ENCODE measurements around the gene NOB1. TPM values are rescaled to one million over a fixed set of nuclear protein-coding genes. Genes with fewer than 3 reads are reported as not detected.

Gene NOB1
- total and polyA plus RNA-seq, 2 of the 4 experiments (the other 2 are of a cell fraction): 47.0 to 58.1 TPM

- Histone ChIP-seq H3K79me1 (ENCODE audit: low read depth in 1 of 2, low read length in 2 of 2) (peaks cover 44 to 60% of the 10 kb centered on the region in 2 experiments), H3K27me3 (ENCODE audit: control insufficient read depth, insufficient read depth, low read length) (no peaks in the 10 kb centered on the region), H2AFZ (replicated peaks; ENCODE audit: low read length, poor library complexity) (no peak overlapping the region), H4K8ac (ENCODE audit: low read depth in 2 of 2, low read length in 2 of 2) (no peak overlapping the region), H3K36me3 (ENCODE audit: control insufficient read depth, insufficient read depth, low read length) (no peaks in the 10 kb centered on the region), H2BK20ac (ENCODE audit: low read depth, low read length) (no peak overlapping the region), H2BK120ac (ENCODE audit: low read depth, low read length) (no peak overlapping the region), H2AK9ac (replicated peaks; ENCODE audit: low read depth, low read length, poor library complexity) (no peak overlapping the region), H3K9me3 (ENCODE audit: control insufficient read depth, insufficient read depth, low read length) (0 out of 2 replicates have a peak, but pooled peaks cover 3% of the 10 kb centered on the region), H3K18ac (ENCODE audit: low read depth, low read length) (no peak overlapping the region), H3K4me2 (ENCODE audit: low read depth, low read length) (no peak overlapping the region), H2BK5ac (ENCODE audit: low read depth, low read length, poor library complexity, severe bottlenecking) (no peak overlapping the region), H3K14ac (replicated peaks; ENCODE audit: low read depth, low read length) (no peak overlapping the region), H2AK5ac (ENCODE audit: low read depth, low read length) (no peak overlapping the region), H3K4ac (ENCODE audit: low read depth, low read length) (no peak overlapping the region), H3K27ac (ENCODE audit: insufficient read depth, low read length) (no peak overlapping the region), H2BK15ac (ENCODE audit: low read depth, low read length) (no peak overlapping the region), H3K4me3 (ENCODE audit: insufficient read depth, low read depth, low read length) (no peak overlapping the region), H4K5ac (ENCODE audit: low read depth, low read length) (no peak overlapping the region), H3K9me1 (ENCODE audit: insufficient read depth, low read length) (no peaks in the 10 kb centered on the region; the same call in 1 of the 2 replicates), H4K91ac (ENCODE audit: insufficient read depth, low read depth, low read length) (no peak overlapping the region), H4K20me1 (ENCODE audit: insufficient read depth, low read length) (peaks cover 6% of the 10 kb centered on the region; the same call in 1 of the 2 replicates), H3K9ac (ENCODE audit: low read depth, low read length) (no peak overlapping the region), H3K23ac (ENCODE audit: low read depth, low read length) (no peak overlapping the region), H3K56ac (ENCODE audit: extremely low read depth, insufficient read depth, low read length) (no peak overlapping the region), H3K4me1 (ENCODE audit: control insufficient read depth, insufficient read depth, low read length) (peaks cover 2% of the 10 kb centered on the region; the same call in 1 of the 2 replicates)
- TF ChIP-seq RCOR1 (IDR thresholded peaks at IDR 0.05; ENCODE audit: insufficient replicate concordance, low read length): no peak
- TF ChIP-seq FOS (IDR thresholded peaks at IDR 0.05; ENCODE audit: low read depth, low read length): no peak
- no peak for TF ChIP-seq CHD1 (IDR thresholded peaks at IDR 0.05; ENCODE audit: low read depth, low read length)
- no peak for TF ChIP-seq MXI1 (IDR thresholded peaks at IDR 0.05; ENCODE audit: borderline replicate concordance, low read depth, low read length)
- no peak for TF ChIP-seq POLR2A (IDR thresholded peaks at IDR 0.05; ENCODE audit: low read depth, low read length)
- TF ChIP-seq CEBPB (IDR thresholded peaks at IDR 0.05; ENCODE audit: low read depth, low read length): no peak
- TF ChIP-seq USF2 (IDR thresholded peaks at IDR 0.05; ENCODE audit: low read depth, low read length): no peak
- no peak for TF ChIP-seq ELK1 (IDR thresholded peaks at IDR 0.05; ENCODE audit: borderline replicate concordance, low read depth, low read length)
- no peak for TF ChIP-seq MAZ (IDR thresholded peaks at IDR 0.05; ENCODE audit: borderline replicate concordance, low read depth, low read length)
- POLR2A ChIA-PET (ENCODE audit: unreplicated experiment): no interaction called here
- CTCF ChIA-PET: no interaction called here
- intact Hi-C loops (cut with micrococcal nuclease): no loop called here
- no TSS peak for BruUV-seq (replicated peaks)
- WGBS, 2 experiments (ENCODE audit: extremely low coverage in 2 of 2, insufficient read length in 1 of 2): 100% methylated on average over 1 of the region's 2 CpGs; no CpG with 5 or more reads in 1 of the 2 experiments
- no peak for DNase-seq
- dilution Hi-C loops (cut with HindIII; ENCODE audit: low sequenced_read_pairs, unreplicated experiment): no loop called here
- ATAC-seq (ENCODE audit: low read depth): no peak
- in situ Hi-C loops (cut with MboI; ENCODE audit: low sequenced_read_pairs): no loop called here
Observed at GRCh38 chr16:69771651-69771967, 16.9 kb upstream of the NOB1 start.

Data from IMR-90 (cell line).